IMR-90 (cell line): ENCODE results near the gene VPS26C. TPM values are rescaled to one million over a fixed set of nuclear protein-coding genes. Genes with fewer than 3 reads are reported as not detected.
"Not testable (repeated sequence)": the region's sequence is repeated elsewhere in the genome, so short reads cannot be mapped to it uniquely, and the experiment has no call there.

Source experiments
- ATAC-seq: fragments of 200-7000 bp; cut with Tn5 transposase; 2 replicates; pipeline ENCODE4 v1.9.1; 2020; ENCODE audit warnings: low read depth, mild to moderate bottlenecking, moderate library complexity
- BruUV-seq: library from RNA; stranded (reverse); fragments of 400-500 nt; replicated peaks from 2 replicates; lab custom pipeline; 2021; lab: Mats Ljungman, UMichigan
- CTCF ChIA-PET: fragments of 300-600 bp; formaldehyde crosslinking; extraction: SDS; loops from one replicate; lab custom pipeline; 2021; ENCODE audit warnings: antibody characterized with exemption; lab: Yijun Ruan, JAX
- POLR2A ChIA-PET: fragments of 300-600 bp; sonication (Branson Sonifier 250); formaldehyde crosslinking; loops from one replicate; lab custom pipeline; 2022; ENCODE audit warnings: antibody characterized with exemption; ENCODE audit not compliant: unreplicated experiment; lab: Charles Lee
- DNase-seq: peaks from one replicate; pipeline ENCODE4 v3.0.0; 2013
- H2AFZ ChIP-seq: replicated peaks from 2 replicates; pipeline ENCODE3; 2013; ENCODE audit warnings: low read length, mild to moderate bottlenecking; ENCODE audit not compliant: poor library complexity
- H2AK5ac ChIP-seq: 2 replicates; pipeline ENCODE4 v1.6.1; 2013; ENCODE audit warnings: low read depth, low read length, inconsistent platforms
- H2AK9ac ChIP-seq: replicated peaks from 2 replicates; pipeline ENCODE3; 2013; ENCODE audit warnings: mild to moderate bottlenecking, low read depth, low read length, moderate library complexity; ENCODE audit not compliant: poor library complexity
- H2BK120ac ChIP-seq: 2 replicates; pipeline ENCODE4 v1.6.1; 2013; ENCODE audit warnings: low read depth, low read length, inconsistent platforms
- H2BK15ac ChIP-seq: 3 replicates; pipeline ENCODE4 v1.6.1; 2013; ENCODE audit warnings: low read depth, low read length, inconsistent platforms
- H2BK20ac ChIP-seq: 2 replicates; pipeline ENCODE4 v1.6.1; 2013; ENCODE audit warnings: low read depth, mild to moderate bottlenecking, inconsistent platforms, low read length, moderate library complexity
- H2BK5ac ChIP-seq: 2 replicates; pipeline ENCODE4 v1.6.1; 2013; ENCODE audit warnings: mild to moderate bottlenecking, low read depth, low read length, inconsistent platforms; ENCODE audit not compliant: poor library complexity, severe bottlenecking
- H3K14ac ChIP-seq: replicated peaks from 2 replicates; pipeline ENCODE4 v1.6.1; 2013; ENCODE audit warnings: low read depth, low read length, inconsistent platforms
- H3K18ac ChIP-seq: 2 replicates; pipeline ENCODE4 v1.6.1; 2013; ENCODE audit warnings: low read depth, low read length, control low read depth
- H3K23ac ChIP-seq: 2 replicates; pipeline ENCODE4 v1.6.1; 2013; ENCODE audit warnings: low read depth, low read length, inconsistent platforms
- H3K27ac ChIP-seq: 2 replicates; pipeline ENCODE4 v1.5.1; 2013; ENCODE audit warnings: mild to moderate bottlenecking, control low read depth, low read length; ENCODE audit not compliant: insufficient read depth
- H3K27me3 ChIP-seq: 2 replicates; pipeline ENCODE4 v1.6.1; 2013; ENCODE audit warnings: low read length; ENCODE audit not compliant: control insufficient read depth, insufficient read depth
- H3K36me3 ChIP-seq: 2 replicates; pipeline ENCODE4 v1.6.1; 2013; ENCODE audit warnings: low read length, mixed read lengths; ENCODE audit not compliant: control insufficient read depth, insufficient read depth
- H3K4ac ChIP-seq: 2 replicates; pipeline ENCODE4 v1.6.1; 2013; ENCODE audit warnings: low read depth, low read length, inconsistent platforms
- H3K4me1 ChIP-seq: 2 replicates; pipeline ENCODE4 v1.6.1; 2013; ENCODE audit warnings: low read length, mixed read lengths; ENCODE audit not compliant: control insufficient read depth, insufficient read depth
- H3K4me2 ChIP-seq: 2 replicates; pipeline ENCODE4 v1.6.1; 2013; ENCODE audit warnings: low read depth, mild to moderate bottlenecking, control low read depth, low read length, moderate library complexity
- H3K4me3 ChIP-seq: 2 replicates; pipeline ENCODE4 v1.5.1; 2013; ENCODE audit warnings: low read depth, mild to moderate bottlenecking, control low read depth, low read length, moderate library complexity; ENCODE audit not compliant: insufficient read depth
- H3K56ac ChIP-seq: 2 replicates; pipeline ENCODE4 v1.6.1; 2013; ENCODE audit warnings: low read length, inconsistent platforms; ENCODE audit not compliant: insufficient read depth; ENCODE audit errors: extremely low read depth
- H3K79me1 ChIP-seq, 2 experiments: 2 replicates each; pipeline ENCODE4 v1.6.1; 2013; ENCODE audit warnings: low read length in 2 of 2, inconsistent platforms in 1 of 2, low read depth in 1 of 2
- H3K9ac ChIP-seq: 2 replicates; pipeline ENCODE4 v1.6.1; 2013; ENCODE audit warnings: low read depth, low read length, control low read depth
- H3K9me1 ChIP-seq: 2 replicates; pipeline ENCODE4 v1.6.1; 2013; ENCODE audit warnings: low read length, inconsistent platforms; ENCODE audit not compliant: insufficient read depth
- H3K9me3 ChIP-seq: 2 replicates; pipeline ENCODE4 v1.6.1; 2013; ENCODE audit warnings: low read length; ENCODE audit not compliant: control insufficient read depth, insufficient read depth
- H4K20me1 ChIP-seq: 2 replicates; pipeline ENCODE4 v1.6.1; 2013; ENCODE audit warnings: low read length, inconsistent platforms; ENCODE audit not compliant: insufficient read depth
- H4K5ac ChIP-seq: 2 replicates; pipeline ENCODE4 v1.6.1; 2013; ENCODE audit warnings: mild to moderate bottlenecking, low read depth, low read length, control low read depth
- H4K8ac ChIP-seq, 2 experiments: 2 replicates each; pipeline ENCODE4 v1.6.1; 2013; ENCODE audit warnings: low read depth in 2 of 2, low read length in 2 of 2, control low read depth in 1 of 2, inconsistent platforms in 1 of 2
- H4K91ac ChIP-seq: 2 replicates; pipeline ENCODE4 v1.6.1; 2013; ENCODE audit warnings: low read depth, low read length, inconsistent platforms; ENCODE audit not compliant: insufficient read depth
- CEBPB ChIP-seq: IDR thresholded peaks from 2 replicates; pipeline ENCODE4 v1.6.1; 2012; ENCODE audit warnings: low read depth, low read length, improper control_type of control experiment
- MAZ ChIP-seq: IDR thresholded peaks from 2 replicates; pipeline ENCODE4 v1.6.1; 2012; ENCODE audit warnings: low read depth, mild to moderate bottlenecking, low read length, improper control_type of control experiment, moderate library complexity, borderline replicate concordance
- MXI1 ChIP-seq: IDR thresholded peaks from 2 replicates; pipeline ENCODE4 v1.6.1; 2012; ENCODE audit warnings: low read depth, mild to moderate bottlenecking, low read length, moderate library complexity, borderline replicate concordance
- NFE2L2 ChIP-seq: fragments of 150-350 bp; IDR thresholded peaks from 2 replicates; pipeline ENCODE4 v1.6.1; 2016; ENCODE audit warnings: low read depth, mild to moderate bottlenecking, low read length
- RAD21 ChIP-seq: IDR thresholded peaks from 2 replicates; pipeline ENCODE4 v1.6.1; 2012; ENCODE audit warnings: low read length, improper control_type of control experiment
- RCOR1 ChIP-seq: IDR thresholded peaks from 2 replicates; pipeline ENCODE4 v1.6.1; 2012; ENCODE audit warnings: mild to moderate bottlenecking, low read length, improper control_type of control experiment; ENCODE audit not compliant: insufficient replicate concordance
- SMC3 ChIP-seq: fragments of 150-350 bp; IDR thresholded peaks from 2 replicates; pipeline ENCODE4 v1.6.1; 2016; ENCODE audit warnings: low read depth, mild to moderate bottlenecking, antibody characterized with exemption, low read length, moderate library complexity
- WGBS, 2 experiments: methylation state at CpG; one replicate each; pipeline versions ENCODE4 v1.1.5 to v1.1.7; 2013; ENCODE audit warnings: missing lambda C conversion rate in 2 of 2; ENCODE audit not compliant: insufficient read length in 1 of 2; ENCODE audit errors: extremely low coverage in 2 of 2; 5-methylcytosine and 5-hydroxymethylcytosine counted together
- dilution Hi-C: fragments of 300-500 bp; cut with HindIII; formaldehyde crosslinking; loops from one replicate; pipeline ENCODE4 v1.14.3; 2018; ENCODE audit warnings: low sequenced_read_pairs; ENCODE audit not compliant: unreplicated experiment
- in situ Hi-C: fragments of 300-500 bp; cut with MboI; formaldehyde crosslinking; loops from 3 replicates; pipeline ENCODE4 v1.14.3; 2019; ENCODE audit warnings: low sequenced_read_pairs, inconsistent platforms, mixed read lengths
- intact Hi-C: fragments of 100-400 bp; cut with micrococcal nuclease; formaldehyde crosslinking; loops from 2 replicates; pipeline ENCODE4 v1.10.0; 2022
- polyA plus RNA-seq, 3 experiments: library from polyadenylated mRNA; depleted of rRNA; stranded (reverse); fragments of >200 nt; gene quantifications; 2 replicates each; pipeline ENCODE4 v1.2.3, GENCODE V29; 2012; ENCODE audit warnings: low replicate concordance in 1 of 3
- total RNA-seq: library from RNA; depleted of rRNA; stranded (reverse); fragments of >200 nt; gene quantifications from 2 replicates; pipeline ENCODE4 v1.2.3, GENCODE V29; 2012
- TF ChIP-seq, protein P1 (sequence below): fragments of 150-350 bp; IDR thresholded peaks from 2 replicates; pipeline ENCODE4 v1.6.1; 2017; ENCODE audit warnings: mild to moderate bottlenecking, antibody characterized with exemption, low read length, low read depth

Gene VPS26C
- total and polyA plus RNA-seq, 2 of the 4 experiments (the other 2 are of a cell fraction) = 30.0 to 36.6 TPM

- TF ChIP-seq, protein P1, sequence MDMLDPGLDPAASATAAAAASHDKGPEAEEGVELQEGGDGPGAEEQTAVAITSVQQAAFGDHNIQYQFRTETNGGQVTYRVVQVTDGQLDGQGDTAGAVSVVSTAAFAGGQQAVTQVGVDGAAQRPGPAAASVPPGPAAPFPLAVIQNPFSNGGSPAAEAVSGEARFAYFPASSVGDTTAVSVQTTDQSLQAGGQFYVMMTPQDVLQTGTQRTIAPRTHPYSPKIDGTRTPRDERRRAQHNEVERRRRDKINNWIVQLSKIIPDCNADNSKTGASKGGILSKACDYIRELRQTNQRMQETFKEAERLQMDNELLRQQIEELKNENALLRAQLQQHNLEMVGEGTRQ = no peak
- TF ChIP-seq RAD21 = no peak
- TF ChIP-seq CEBPB = no peak
- TF ChIP-seq SMC3 = no peak
- no peak for TF ChIP-seq RCOR1
- no peak for TF ChIP-seq NFE2L2
- TF ChIP-seq MAZ = no peak
- TF ChIP-seq MXI1 = no peak
Measured at GRCh38 chr21:37223804-37224345, 43.3 kb downstream of the VPS26C start (continued).

GRCh38 chr21:37222248-37222647 lies 44.9 kb downstream of the VPS26C start:
- BruUV-seq, in situ Hi-C loops: not testable (repeated sequence)

More at GRCh38 chr21:37222248-37222647, 44.9 kb downstream of the VPS26C start:
- Histone ChIP-seq H3K79me1 (peaks cover 4 to 19% of the 10 kb centered on the region in 2 experiments; a peak in 2 of 4 replicates), H3K36me3 (peaks cover 32% of the 10 kb centered on the region)
- ATAC-seq, H2BK120ac ChIP-seq, H2AK5ac ChIP-seq, H3K18ac ChIP-seq, H2BK20ac ChIP-seq, H3K27ac ChIP-seq, H2AFZ ChIP-seq, H3K9me1 ChIP-seq, H4K91ac ChIP-seq, H3K9me3 ChIP-seq, H2BK5ac ChIP-seq, H3K23ac ChIP-seq, CTCF ChIA-PET, H3K4me1 ChIP-seq, POLR2A ChIA-PET, H2AK9ac ChIP-seq, DNase-seq, H3K9ac ChIP-seq, H3K4ac ChIP-seq, H4K5ac ChIP-seq, H3K4me3 ChIP-seq, H4K20me1 ChIP-seq, H2BK15ac ChIP-seq, H3K27me3 ChIP-seq, H3K14ac ChIP-seq, dilution Hi-C loops, intact Hi-C loops, H3K56ac ChIP-seq, H4K8ac ChIP-seq, H3K4me2 ChIP-seq: not testable (repeated sequence)
- no CpG with 5 or more reads among the region's 3 CpGs for WGBS, 2 experiments
